Large intestine (tissue), 3 donors: ENCODE results near the gene VSX2. TPM values are rescaled to one million over a fixed set of nuclear protein-coding genes. Genes with fewer than 3 reads are reported as not detected.

Experiments
- DNase-seq, 2 donors: peaks; one replicate each; pipeline versions ENCODE4 v3.0.0 to v3.0.0-alpha.2; 2013
- H3K27ac ChIP-seq: one replicate; pipeline ENCODE4 v1.5.1; 2013; ENCODE audit warnings: low read length
- H3K27me3 ChIP-seq: 2 replicates; pipeline ENCODE4 v1.6.1; 2013; ENCODE audit warnings: low read length; ENCODE audit not compliant: control insufficient read depth, insufficient read depth
- H3K36me3 ChIP-seq: 2 replicates; pipeline ENCODE4 v1.6.1; 2013; ENCODE audit warnings: low read length; ENCODE audit not compliant: control insufficient read depth, insufficient read depth
- H3K4me1 ChIP-seq: one replicate; pipeline ENCODE4 v1.6.1; 2013; ENCODE audit warnings: low read length; ENCODE audit not compliant: control insufficient read depth, insufficient read depth
- H3K4me3 ChIP-seq: one replicate; pipeline ENCODE4 v1.5.1; 2013; ENCODE audit warnings: low read length
- H3K9me3 ChIP-seq: one replicate; pipeline ENCODE4 v1.6.1; 2013; ENCODE audit warnings: mild to moderate bottlenecking, low read depth, low read length, moderate library complexity; ENCODE audit not compliant: control insufficient read depth
- WGBS: methylation state at CpG from one replicate; pipeline ENCODE4 v1.1.5; 2013; ENCODE audit warnings: low lambda C conversion rate; ENCODE audit not compliant: insufficient coverage; 5-methylcytosine and 5-hydroxymethylcytosine counted together
- polyA plus RNA-seq: library from polyadenylated mRNA; unstranded; fragments of 120-200 nt; gene quantifications from one replicate; pipeline ENCODE4 v1.2.1, GENCODE V29; 2013

The VSX2 gene
- polyA plus RNA-seq, 1 donor: not detected

DNA sequence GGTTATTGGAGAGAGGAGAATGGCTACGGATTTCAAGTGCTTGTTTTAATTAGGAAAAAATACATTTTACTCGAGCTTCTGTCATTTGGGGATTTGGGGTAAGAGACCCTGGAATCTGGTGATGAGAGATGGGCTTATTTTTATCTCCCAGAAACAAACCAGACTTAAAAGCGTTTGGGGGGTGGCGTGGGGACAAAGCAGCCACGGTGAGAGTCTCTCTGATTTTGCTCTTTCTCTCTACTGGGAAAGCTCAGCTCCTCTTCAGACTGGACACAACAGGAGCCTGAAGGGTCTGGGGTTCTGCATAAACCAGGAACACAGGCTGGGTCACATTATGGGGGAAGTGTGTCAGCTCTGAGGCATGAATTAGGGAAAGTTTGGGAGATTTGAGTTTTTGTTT, 3.8 kb downstream of the VSX2 start:
- no CpG with 5 or more reads among the region's 5 CpGs for WGBS
- Histone ChIP-seq H3K4me1 (peaks cover 11% of the 10 kb centered on the region), H3K9me3 (peaks cover 16% of the 10 kb centered on the region), H3K27me3 (peaks cover 98% of the 10 kb centered on the region), H3K27ac (no peak overlapping the region), H3K4me3 (no peak overlapping the region), H3K36me3 (no peaks in the 10 kb centered on the region)
- DNase-seq: no peak

DNA sequence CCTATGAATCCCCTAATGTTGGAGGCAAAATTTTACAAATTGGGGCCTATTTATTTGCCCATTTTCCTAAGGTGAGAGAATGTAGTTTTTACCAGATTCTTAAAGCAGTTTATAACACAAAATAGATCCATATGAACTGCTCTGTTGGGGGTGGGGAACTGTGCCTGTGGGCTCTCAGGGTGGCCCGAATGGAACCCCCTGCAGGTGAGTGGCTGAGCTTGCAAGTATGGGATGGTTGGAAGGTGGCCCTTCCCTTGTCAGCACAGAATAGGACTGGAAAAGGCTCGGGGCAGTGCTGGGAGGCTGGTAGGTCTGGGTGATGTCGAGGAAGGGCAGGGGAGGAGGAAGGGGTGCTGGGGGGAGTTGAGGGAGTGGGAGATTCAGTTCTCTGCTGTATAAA, 4.9 kb downstream of the VSX2 start:
- peaks cover 16% of the 10 kb centered on the region for H3K9me3 ChIP-seq
- peaks cover 94% of the 10 kb centered on the region for H3K27me3 ChIP-seq
- H3K4me1 ChIP-seq: peaks cover 11% of the 10 kb centered on the region
- DNase-seq: no peak
- WGBS: no CpG with 5 or more reads among the region's 3 CpGs
- no peak overlapping the region for H3K4me3 ChIP-seq
- no peak overlapping the region for H3K27ac ChIP-seq
- no peaks in the 10 kb centered on the region for H3K36me3 ChIP-seq

DNA sequence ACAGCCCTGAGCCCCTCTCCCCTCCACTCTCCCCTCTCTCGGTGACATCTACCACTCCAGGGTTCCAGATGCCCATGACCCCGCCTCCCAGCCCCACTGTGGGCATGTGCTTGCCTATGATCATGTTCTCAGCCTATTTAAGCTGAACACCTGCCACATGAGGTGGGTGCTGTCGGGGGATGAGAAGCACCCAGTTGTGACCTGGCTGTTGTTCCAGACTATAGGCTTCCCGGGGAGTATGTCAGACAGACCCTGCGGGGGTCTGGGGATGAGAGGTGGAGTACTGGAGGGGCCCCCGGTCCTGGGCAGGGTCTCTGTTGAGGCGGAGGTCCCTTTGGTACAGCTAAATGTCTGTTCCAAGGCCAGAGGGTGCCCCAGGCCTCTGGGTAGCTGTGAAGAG, 6.0 kb downstream of the VSX2 start:
- Histone ChIP-seq H3K4me3 (no peak overlapping the region), H3K36me3 (no peaks in the 10 kb centered on the region), H3K4me1 (peaks cover 8% of the 10 kb centered on the region), H3K27ac (no peak overlapping the region), H3K9me3 (peaks cover 10% of the 10 kb centered on the region), H3K27me3 (peaks cover 87% of the 10 kb centered on the region)
- DNase-seq: no peak
- no CpG with 5 or more reads among the region's 7 CpGs for WGBS

DNA sequence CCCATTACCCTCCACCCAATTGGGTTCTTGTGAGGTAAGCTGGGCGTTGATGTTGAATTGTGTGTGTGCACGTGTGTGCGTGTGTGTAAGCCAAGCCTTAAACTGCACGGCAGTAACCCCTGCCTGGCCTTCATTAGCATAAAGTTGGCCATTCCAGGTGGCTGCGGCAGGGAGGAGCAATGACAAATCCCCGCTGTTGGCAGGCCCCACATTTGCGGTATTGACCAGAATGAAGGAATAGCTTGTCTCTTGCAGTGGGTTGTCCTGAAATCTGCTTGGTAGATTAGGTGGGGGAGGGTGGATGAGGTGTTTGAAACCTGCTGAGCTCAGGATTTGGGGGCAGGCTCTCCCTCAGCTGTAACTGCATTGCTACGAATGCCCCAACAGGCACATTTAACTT, 7.3 kb downstream of the VSX2 start:
- Histone ChIP-seq H3K4me3 (no peak overlapping the region), H3K27me3 (peaks cover 76% of the 10 kb centered on the region), H3K27ac (no peak overlapping the region), H3K36me3 (no peaks in the 10 kb centered on the region), H3K4me1 (no peaks in the 10 kb centered on the region), H3K9me3 (no peaks in the 10 kb centered on the region)
- no peak for DNase-seq
- no CpG with 5 or more reads among the region's 8 CpGs for WGBS

DNA sequence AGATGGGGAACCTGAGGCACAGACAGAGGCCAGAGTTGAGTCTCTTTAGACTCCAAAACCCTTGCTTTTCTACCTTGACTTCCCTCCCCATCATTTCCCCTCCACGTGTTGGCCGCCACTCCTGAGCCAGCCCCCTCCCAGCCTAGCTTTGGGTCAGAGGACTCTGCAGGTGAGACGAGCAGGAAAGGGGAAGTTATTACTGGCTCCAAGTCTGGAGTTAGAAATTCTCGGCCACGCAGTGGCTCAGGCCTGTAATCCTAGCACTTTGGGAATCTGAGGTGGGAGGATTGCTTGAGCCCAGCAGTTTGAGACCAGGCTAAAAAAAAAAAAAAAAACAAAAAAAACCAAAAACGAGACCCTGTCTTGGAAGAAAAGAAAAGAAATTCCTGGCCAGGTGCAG, 8.8 kb downstream of the VSX2 start:
- no CpG with 5 or more reads among the region's 6 CpGs for WGBS
- no peaks in the 10 kb centered on the region for H3K36me3 ChIP-seq
- H3K4me3 ChIP-seq: no peak overlapping the region
- H3K9me3 ChIP-seq: no peaks in the 10 kb centered on the region
- H3K27me3 ChIP-seq: peaks cover 67% of the 10 kb centered on the region
- H3K27ac ChIP-seq: no peak overlapping the region
- no peak for DNase-seq
- H3K4me1 ChIP-seq: no peaks in the 10 kb centered on the region

DNA sequence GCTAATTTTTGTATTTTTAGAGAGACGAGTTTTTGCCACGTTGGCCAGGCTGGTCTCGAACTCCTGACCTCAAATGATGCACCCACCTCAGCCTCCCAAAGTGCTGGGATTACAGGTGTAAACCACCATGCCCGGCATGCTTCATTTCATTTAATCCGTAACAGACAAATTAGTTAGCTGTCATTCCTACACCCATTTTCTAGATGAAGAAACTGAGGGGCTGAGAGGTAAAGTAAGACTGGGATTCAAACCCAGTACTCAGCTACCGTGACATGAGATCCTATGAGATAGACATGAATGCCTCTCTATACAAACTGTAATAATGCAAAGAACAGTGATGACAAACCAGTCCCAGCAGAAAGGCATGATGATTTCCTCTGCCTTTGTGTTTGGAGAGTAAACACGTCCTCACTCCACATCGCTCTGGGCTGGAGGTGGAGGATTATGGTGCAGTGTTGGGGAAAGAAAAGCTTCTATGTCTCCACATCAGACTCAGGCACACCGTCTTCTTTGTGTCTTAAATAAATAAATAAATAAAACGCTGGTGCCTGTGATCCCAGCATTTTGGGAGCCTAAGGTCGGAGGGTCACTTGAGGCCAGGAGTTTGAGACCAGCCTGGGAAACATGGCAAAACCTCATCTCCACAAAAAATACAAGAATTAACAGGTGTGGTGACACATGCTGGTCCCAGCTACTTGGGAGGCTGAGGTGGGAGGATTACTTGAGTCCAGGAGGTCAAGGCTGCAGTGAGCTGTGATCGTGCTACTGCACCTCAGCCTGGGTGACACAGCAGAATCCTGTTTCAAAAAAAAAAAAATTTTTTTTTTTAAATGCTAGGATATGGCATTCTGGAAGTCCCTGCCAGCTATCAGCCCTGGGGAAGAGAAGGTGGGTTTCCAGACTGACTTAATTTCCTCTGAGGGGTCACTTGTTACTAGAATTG, 10.5 kb downstream of the VSX2 start:
- WGBS: 70% methylated on average over 2 of the region's 12 CpGs
- DNase-seq: no peak
- Histone ChIP-seq H3K9me3 (no peaks in the 10 kb centered on the region), H3K27ac (no peak overlapping the region), H3K4me3 (no peak overlapping the region), H3K4me1 (no peaks in the 10 kb centered on the region), H3K27me3 (peaks cover 58% of the 10 kb centered on the region), H3K36me3 (no peaks in the 10 kb centered on the region)

DNA sequence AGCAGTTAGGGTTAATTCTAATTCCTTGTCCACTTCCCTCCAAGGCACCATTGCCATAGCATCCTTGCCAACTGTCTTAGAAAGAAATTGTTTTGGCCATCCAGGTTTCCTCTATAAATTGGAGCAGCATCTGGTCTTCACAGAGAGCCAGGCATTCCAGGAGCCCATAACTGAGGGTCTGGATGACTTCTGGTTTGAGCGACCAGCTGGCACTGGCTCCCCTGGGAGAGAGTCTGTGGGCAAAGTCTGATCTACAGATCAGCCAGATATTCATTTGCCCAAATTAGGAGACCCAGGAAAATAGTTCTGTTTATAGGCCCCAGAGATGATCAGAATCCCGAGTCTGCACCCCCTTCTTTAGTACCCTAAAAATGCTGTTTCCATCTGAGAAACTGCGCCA, 16.0 kb downstream of the VSX2 start:
- WGBS: no CpG with 5 or more reads among the region's 3 CpGs
- Histone ChIP-seq H3K27me3 (peaks cover 41% of the 10 kb centered on the region), H3K4me1 (peaks cover 10% of the 10 kb centered on the region)

DNA sequence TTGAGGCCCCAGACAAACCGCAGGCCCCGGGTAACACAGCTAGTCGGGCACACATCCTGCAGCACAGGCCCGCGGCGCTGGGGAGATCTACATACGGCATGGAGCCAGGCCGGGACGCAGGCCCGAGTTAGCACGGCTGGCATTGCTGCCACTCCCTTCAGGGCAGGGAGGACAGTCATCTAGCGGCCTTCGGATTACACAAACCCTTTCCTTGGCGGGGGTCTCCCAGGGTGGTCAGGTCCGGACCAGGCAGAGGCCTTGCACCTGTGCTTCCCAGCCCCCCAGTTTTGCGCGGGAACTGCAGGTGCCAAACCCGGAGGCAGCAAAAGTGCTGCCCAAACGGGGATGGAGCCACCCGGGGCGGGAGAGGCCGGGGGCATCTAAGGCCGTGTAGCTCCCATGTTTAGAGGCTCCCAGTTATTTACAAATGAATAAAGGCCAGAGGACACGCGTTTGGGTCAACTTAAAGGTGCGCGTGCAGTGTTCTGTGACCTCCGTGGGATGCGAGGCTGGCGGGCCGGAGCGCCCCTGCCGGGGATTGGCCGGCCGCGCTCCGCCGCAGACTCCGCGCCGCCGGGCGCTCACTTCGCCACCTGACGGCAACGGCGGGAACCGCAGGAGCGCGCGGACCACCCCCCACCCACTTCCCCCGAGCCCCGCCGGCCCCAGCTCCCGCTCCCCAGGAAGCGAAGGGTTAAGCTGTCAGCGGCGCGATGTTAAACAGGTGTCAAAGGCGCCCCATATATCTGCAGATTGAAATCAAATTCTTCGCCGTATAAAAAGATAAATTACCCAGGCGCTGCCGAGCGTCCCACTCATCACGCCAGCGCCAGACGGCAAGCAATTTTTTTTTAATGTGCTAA, 18.1 kb downstream of the VSX2 start:
- no CpG with 5 or more reads among the region's 68 CpGs for WGBS
- Histone ChIP-seq H3K4me1 (peaks cover 10% of the 10 kb centered on the region), H3K27ac (no peak overlapping the region), H3K4me3 (peak overlapping the region; percentile 51), H3K27me3 (peaks cover 35% of the 10 kb centered on the region), H3K9me3 (peaks cover 3% of the 10 kb centered on the region), H3K36me3 (no peaks in the 10 kb centered on the region)
- peak in 1 of 2 donors; percentile 32 for DNase-seq

More for the DNA sequence above, 16.0 kb downstream of the VSX2 start:
- Histone ChIP-seq H3K9me3 (peaks cover 3% of the 10 kb centered on the region), H3K4me3 (no peak overlapping the region), H3K27ac (no peak overlapping the region), H3K36me3 (no peaks in the 10 kb centered on the region)
- no peak for DNase-seq

DNA sequence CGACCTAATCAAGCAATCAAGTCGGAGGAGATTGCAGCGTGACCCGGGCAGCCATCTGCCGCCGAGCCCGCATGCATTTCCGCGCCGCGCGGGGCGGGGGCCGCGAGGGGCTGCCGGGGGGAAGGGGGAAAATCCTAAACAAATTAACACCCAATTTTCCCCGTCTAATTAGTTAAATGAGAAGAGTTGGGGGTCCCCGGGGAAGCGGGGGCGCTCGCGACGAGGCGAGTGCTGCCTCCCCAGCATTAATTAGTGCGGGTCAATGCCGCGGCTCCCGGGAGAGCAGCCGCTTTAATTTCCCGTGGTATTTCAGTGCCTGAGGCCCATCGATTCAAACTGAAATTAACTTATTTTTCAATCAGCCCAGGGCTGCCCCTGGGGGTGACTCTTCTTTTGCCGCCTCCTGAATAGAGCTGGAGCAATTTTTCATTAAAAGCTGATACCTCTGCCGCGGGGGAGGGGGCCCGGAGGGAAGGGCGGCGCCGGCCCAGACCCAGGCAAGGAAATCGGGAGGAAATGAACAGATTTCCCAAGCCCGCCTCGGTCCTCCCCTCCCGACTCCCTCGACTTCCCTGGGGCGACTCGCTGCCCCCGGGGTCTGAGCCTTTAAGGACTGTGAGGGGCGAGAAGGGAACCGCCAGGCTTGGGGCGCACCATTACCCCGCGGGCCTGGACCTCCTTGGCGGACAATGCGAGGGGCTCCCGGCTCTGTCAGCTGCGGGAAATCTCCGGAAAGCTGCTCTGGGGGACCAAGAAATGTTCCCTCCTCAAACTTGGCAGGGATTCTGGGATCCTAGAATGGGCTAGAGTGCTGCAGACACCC, 18.9 kb downstream of the VSX2 start:
- no CpG with 5 or more reads among the region's 56 CpGs for WGBS
- Histone ChIP-seq H3K27ac (no peak overlapping the region), H3K4me1 (peaks cover 10% of the 10 kb centered on the region), H3K36me3 (no peaks in the 10 kb centered on the region), H3K9me3 (peaks cover 3% of the 10 kb centered on the region), H3K27me3 (peaks cover 32% of the 10 kb centered on the region), H3K4me3 (peak overlapping the region; percentile 51)
- DNase-seq: no peak

DNA sequence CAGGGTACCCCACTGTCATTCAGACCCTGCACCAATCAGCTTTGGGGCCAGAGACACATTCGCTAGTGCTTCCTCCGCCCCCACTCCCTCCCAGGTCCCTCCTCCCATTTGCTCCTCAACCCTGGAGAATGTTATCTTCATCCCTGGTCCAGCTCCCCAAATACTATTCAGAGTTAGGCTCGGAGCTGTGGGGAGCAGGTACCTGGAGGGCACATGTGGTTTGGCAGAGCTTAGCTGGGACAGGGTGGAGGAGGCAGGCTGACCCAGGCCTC, 19.5 kb downstream of the VSX2 start:
- DNase-seq: no peak
- Histone ChIP-seq H3K27ac (no peak overlapping the region), H3K27me3 (peaks cover 27% of the 10 kb centered on the region), H3K4me1 (peaks cover 10% of the 10 kb centered on the region), H3K9me3 (peaks cover 3% of the 10 kb centered on the region), H3K36me3 (no peaks in the 10 kb centered on the region), H3K4me3 (no peak overlapping the region)
- WGBS: no CpG with 5 or more reads among the region's 3 CpGs
